HG02840 (cell line): ENCODE data around the gene ACP5.
"Not testable (repeated sequence)": the region's sequence is repeated elsewhere in the genome, so short reads cannot be mapped to it uniquely, and the experiment has no call there.

ENCODE experiments used
- ATAC-seq: cut with Tn5 transposase; IDR thresholded peaks from one replicate; pipeline ENCODE4 v1.9.1; 2021; ENCODE audit warnings: mild to moderate bottlenecking, moderate library complexity, moderate number of reproducible peaks; ENCODE audit not compliant: unreplicated experiment, low FRiP score

ACP5 gene

GRCh38 chr19:11577451-11578257 is at the start of gene ACP5:
TSS of gene ACP5 (minus strand) at chr19:11577645. CDS start at chr19:11577317, 328 bp downstream.
- ATAC-seq: no peak

GRCh38 chr19:11626252-11626651 is 48.8 kb upstream of the ACP5 start:
- ATAC-seq: no peak

GRCh38 chr19:11624069-11624463 is 46.6 kb upstream of the ACP5 start:
- ATAC-seq: no peak

GRCh38 chr19:11622401-11622800 is 45.0 kb upstream of the ACP5 start:
- ATAC-seq: not testable (repeated sequence)

GRCh38 chr19:11620553-11620952 is 43.1 kb upstream of the ACP5 start:
- no peak for ATAC-seq

GRCh38 chr19:11617180-11618062 is 40.0 kb upstream of the ACP5 start:
- no peak for ATAC-seq

GRCh38 chr19:11612816-11613511 is 35.5 kb upstream of the ACP5 start:
- ATAC-seq: no peak

GRCh38 chr19:11611730-11612129 is 34.3 kb upstream of the ACP5 start:
- no peak for ATAC-seq

GRCh38 chr19:11606484-11606883 is 29.0 kb upstream of the ACP5 start:
- no peak for ATAC-seq

- ATAC-seq: not testable (repeated sequence)
Measured at GRCh38 chr19:11599704-11600103, 22.3 kb upstream of the ACP5 start.

GRCh38 chr19:11598746-11599145 is 21.3 kb upstream of the ACP5 start:
- ATAC-seq: no peak

GRCh38 chr19:11598103-11598483 is 20.6 kb upstream of the ACP5 start:
- no peak for ATAC-seq

- peak; percentile 96 for ATAC-seq
Measured at GRCh38 chr19:11597202-11598102, 20.0 kb upstream of the ACP5 start, which contains the start of gene ZNF627. TSS of gene ZNF627 (plus strand) at chr19:11597483. CDS start at chr19:11597628, 145 bp downstream.

- no peak for ATAC-seq
Measured at GRCh38 chr19:11596156-11596555, 18.7 kb upstream of the ACP5 start.

- ATAC-seq: no peak
Measured at GRCh38 chr19:11594084-11594483, 16.6 kb upstream of the ACP5 start.

GRCh38 chr19:11587975-11588631 is 10.7 kb upstream of the ACP5 start:
- ATAC-seq: no peak

GRCh38 chr19:11587302-11587974 is 10.0 kb upstream of the ACP5 start:
- no peak for ATAC-seq

GRCh38 chr19:11586331-11586730 is 8.9 kb upstream of the ACP5 start:
- no peak for ATAC-seq

GRCh38 chr19:11581740-11582139 is 4.3 kb upstream of the ACP5 start:
- peak; percentile 71 for ATAC-seq
